Left hindlimb (tissue), 1 donor: ENCODE data around the gene EYS.
A peak's percentile ranks its signal among the peaks of the same experiment; 100 is the strongest.
"Not testable (repeated sequence)": the region's sequence is repeated elsewhere in the genome, so short reads cannot be mapped to it uniquely, and the experiment has no call there.

Experiments
- DNase-seq: peaks from one replicate; pipeline ENCODE4 v3.0.0-alpha.2; 2018

The EYS gene

DNA sequence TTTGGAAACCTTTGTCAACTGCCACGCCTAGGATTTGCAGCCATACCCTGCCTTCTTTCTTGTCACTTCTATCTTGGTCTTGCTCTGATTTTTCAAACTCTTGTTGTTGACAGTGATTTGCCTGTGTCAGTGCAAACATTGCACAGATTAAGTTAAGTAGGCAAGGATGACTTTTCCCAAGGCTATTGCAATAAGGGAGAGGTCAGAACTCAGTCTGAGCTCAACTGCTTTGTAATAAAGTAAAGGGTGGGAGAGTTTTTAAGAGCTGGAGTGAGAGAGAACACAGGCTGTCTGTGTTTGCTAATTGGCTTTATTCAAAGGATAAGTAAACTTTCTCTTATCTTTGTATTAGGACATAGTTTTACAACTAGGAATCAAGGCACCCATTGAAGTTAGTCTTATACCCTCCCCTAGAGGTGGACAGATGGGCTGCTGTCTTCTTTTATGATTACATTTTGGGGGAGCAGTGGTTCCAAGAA is 1622.8 kb downstream of the EYS start:
- DNase-seq: no peak

DNA sequence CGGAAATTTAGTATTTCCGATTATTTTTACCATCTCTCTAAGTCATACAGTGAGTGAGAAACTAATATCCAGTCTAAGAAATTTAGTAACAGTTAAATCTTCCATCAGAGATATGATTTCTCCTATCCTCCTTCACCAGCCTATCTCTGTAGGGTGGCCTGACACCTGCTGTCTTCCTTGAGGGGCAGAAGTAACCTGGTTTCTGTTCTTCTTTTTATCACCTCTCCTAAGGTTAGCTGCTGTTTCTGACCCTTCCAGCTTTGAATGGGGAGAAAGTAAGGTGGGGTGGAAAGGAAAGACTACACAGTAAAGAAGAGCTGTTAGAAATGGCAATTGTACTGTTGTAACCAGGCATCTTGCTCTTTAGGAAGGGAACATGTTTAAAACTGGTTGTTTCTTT is 1623.8 kb downstream of the EYS start:
- no peak for DNase-seq

DNA sequence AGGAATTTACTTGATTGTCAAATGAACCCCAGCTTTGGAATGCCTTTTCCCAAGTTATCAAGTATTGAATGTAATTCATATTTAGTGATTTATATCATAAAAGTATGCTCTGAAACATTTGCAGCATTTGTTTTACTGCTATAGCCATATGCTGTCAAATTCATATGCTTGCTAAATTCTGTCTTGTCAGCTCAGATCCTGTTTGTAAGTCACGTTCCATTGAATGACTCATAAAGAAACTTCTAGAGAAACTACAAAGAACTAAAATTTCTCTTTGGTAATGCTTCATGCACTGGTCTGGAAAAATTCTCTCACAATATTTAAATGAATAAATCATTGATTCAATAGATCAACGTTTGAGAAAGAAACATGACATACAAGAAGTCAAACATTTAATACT is 1625.6 kb downstream of the EYS start:
- DNase-seq: no peak

DNA sequence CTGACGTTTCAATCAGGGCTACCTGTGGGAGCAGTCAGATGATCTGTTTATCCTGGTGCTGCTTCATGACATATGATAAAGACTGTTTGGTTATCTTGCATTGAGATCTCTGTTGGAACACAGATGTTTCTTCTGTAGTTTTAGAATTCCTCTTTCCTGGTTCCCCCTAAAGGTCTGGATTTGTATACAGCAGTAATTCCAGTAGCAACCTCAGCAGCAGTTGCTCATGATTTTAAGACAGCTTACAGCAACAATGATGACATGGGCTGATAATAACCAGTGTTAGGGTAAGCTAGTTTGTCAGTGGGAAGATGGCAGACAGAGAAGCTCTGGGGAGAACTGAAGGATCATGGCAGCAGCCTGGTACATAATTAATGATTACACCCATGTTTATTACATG is 1632.0 kb downstream of the EYS start:
- no peak for DNase-seq

DNA sequence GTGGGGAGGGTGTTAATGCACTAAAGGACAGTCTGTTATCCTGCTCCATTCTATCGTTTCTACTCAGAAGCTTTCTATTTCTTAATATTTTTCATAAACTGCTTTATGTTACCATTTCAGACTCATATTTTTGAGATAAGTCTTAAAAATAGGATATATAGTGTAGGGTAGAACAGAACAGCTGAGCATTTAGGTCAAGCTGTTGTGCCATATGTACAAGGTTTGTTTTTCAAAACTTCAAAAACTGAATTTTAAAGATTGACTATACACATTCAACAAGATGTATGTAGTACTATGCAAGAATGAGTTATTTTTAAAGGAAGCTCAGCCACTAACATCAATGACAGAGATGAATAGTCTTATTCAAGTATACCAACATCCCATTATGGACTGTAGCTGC is 1634.3 kb downstream of the EYS start:
- DNase-seq: no peak

DNA sequence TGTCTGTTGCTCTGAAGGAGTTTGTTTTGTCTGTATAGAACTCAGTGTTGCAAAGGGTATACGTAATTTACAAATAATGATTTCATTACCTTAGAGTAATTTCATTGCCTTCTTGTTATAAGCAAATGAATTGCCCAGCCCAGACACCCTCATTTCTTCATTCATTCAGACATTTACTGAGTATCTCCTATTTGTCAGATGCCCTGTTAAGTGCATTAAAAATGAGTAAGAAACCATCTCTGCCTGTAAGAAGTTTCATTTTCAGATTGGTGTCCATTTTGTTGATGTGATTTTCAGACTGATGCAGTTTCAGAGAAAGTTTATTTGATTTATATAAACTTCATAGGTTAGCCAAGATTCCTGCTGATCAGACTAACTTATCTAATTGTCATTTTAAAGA is 1642.1 kb downstream of the EYS start:
- no peak for DNase-seq

DNA sequence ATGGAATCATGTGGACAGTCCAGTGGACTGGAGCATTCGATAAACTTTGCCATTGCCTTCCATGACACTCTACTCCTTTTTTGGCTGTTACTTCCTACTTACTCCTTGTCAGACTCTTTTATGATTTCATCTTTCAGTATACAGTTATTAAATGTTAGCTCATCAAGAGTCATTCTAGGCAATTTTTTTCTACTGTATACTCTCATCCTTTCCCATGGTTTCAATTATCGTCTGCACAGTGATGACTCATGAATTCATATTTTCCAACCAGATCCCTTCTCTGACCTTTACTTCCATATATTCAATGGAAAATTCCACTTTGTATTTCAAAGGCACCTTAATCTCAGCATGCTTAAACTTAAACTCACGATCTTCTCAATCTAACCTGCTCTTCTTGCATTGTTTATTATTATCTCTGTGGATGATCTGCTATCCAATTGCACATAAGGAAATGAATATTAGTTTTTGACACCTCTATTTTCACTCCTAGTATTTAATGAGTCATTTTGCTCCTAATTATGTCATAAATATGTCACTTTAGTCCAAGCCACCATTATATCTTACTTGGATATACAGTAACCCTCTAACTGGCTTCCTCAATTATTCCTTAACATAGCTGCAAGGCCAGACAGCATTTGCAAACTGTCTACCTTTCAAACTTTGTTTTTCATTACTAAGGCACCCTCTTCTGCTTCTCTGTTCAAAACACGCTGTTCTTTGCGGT is 1643.9 kb downstream of the EYS start:
- DNase-seq: no peak

DNA sequence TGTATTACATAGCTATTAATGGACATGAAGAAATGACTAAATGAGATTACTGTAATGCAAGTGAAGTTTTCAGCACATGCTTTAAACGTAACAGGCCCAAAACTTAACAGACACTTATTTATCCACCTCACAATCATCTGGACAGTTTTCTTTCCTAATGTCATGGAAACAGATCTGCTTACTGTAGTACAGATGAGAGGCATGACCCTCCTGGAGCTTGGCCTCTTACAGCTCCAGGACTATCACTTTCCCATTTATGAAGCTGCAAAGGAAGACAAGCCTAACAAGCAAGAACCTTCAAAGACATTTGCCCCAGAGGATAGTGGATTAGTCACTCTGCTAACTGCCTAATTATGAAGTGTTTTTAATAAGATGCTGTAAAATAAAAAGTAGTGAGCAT is 1652.2 kb downstream of the EYS start:
- DNase-seq: no peak

DNA sequence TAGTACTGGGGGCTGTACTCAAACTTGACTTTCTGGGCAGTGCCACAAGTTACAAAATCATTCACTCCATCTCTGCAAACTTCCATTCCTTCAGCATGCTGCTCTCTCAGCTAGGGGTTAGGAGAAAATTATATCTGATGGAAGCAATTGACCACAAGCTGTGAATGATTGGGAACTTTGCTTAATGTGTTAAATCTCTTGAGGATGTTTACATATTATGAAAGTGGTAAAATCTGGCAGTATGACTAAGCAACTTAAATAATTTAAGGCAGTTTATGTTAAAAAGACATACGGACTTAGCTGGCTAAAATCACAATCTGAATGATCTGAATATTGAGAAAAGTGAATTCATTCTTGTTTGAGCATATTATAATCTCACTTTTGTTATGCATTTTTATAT is 1656.4 kb downstream of the EYS start:
- DNase-seq: no peak

DNA sequence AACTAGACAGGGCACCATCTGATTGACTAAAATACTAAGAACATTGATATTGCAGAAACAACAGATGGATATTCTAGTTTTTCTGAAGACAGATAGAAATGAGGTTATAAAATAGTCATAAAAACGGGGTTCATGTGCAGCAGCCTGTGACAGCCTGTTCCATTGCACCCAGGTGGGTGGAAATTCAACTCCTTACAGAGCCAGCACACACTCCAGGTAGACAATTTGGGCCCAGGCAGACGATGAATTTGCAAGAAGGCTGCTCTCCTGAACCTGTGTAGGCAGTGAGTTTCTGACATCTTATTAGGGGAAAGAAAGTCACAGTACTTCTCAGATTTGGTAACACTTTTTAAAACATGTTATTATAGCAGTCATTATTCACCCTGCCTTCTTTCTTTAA is 1657.3 kb downstream of the EYS start:
- DNase-seq: no peak

DNA sequence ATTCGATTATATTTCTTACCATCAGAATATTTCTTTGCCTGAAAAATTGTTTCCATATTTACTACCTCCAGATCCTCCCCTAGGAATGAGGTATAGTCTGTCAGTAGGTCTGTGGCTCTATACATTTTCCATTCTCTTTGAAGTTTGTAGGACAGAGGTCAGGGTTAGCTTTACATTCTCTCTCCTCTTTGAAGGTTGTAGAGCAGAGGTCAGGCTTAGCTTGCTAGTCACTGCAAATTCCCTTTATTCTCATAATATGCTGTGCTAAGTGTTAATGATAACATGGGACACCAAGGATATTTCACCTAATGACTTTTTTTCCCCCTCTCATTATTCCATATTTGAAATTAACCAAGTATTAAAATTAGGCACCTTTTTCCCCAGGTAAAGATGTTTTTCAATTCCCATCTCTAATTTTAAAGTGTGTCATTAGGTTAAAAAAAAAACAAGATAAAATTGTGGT is 1660.2 kb downstream of the EYS start:
- DNase-seq: no peak

DNA sequence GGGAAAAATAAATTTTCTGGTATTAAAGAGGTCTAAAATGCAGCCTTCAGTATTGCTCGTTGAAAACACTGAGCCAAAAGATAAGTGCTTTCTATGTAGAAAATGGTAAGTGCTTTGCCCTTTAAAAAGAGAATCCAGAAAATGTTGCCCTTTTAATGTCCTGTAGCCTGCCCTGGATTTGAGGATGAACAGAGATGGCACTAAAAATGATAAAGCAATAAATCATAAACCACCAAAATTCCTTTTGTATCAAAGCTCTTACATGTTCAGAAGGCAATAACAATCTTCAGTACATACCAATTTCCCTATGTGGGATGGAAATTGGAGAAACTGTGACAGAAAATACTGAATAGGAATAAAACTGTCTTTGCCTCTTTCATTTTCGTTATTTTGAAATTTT is 1665.7 kb downstream of the EYS start:
- no peak for DNase-seq

DNA sequence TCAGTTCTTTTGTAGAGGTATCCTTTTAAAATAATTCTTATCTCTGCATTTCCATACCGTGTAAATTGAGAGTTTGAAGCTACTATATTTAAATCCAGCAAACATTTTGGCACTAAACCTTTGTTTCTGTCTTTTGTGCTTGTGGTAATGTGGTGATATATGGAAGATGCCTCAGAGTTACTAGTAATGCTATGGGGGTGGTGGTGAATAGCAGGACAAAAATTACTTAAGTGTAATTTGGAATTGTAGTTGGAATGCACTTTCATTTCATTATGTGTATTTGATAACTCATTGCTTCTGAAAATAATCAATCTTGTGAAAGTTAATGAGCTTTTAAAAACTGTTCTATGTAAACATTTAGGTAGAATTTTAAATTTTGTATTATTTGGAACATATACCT is 1666.9 kb downstream of the EYS start:
- no peak for DNase-seq

DNA sequence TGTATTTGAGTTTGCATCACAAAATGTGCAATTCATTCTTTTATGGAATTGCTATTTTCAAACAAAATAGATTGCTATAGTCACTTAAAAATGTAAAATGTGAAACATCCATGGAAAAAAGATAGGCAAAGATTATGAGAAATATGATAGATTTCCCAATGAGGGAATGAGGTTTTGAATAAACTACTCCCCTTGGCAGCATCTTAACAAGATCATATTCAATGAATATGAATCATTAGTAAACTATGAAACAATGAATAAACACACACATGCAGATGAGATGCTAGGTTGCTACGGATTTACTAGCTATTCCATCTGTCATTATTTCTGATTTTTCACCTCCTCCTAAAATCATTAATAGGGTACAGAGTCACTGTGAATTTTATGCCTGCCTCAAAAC is 1669.6 kb downstream of the EYS start:
- no peak for DNase-seq

DNA sequence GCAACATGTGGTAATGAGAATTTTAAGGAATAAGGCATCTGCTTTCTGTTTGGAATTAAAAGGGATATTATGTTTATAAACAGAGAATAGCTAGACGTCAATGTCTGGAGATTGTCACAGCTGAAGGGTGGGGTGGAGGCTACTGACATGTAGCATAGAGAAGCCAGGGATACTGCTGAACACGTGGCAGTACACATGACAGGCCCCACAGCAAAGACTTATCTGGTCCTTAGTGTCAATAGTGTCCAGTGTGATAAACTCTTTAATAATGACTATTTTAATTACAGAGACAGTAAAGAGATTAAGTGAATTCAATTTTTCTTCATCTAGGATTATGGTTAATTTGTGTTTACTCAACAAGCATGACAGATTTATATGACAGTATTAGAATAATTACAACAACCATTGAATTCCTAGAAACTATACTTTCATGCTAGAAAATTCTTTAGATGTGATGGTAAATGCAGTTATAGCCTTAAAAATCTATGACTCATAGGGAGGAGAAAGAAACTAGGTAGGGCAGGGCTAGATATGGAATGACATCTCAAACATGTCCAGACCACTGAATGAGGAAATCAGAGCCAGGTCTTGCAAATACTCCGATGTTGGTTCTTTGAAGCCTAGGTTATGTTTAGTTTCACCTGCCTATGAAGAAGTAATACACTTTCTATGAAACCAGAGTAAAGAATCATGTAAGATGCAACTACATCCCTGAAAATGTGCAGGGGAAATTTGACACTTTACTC is 1671.9 kb downstream of the EYS start:
- no peak for DNase-seq

DNA sequence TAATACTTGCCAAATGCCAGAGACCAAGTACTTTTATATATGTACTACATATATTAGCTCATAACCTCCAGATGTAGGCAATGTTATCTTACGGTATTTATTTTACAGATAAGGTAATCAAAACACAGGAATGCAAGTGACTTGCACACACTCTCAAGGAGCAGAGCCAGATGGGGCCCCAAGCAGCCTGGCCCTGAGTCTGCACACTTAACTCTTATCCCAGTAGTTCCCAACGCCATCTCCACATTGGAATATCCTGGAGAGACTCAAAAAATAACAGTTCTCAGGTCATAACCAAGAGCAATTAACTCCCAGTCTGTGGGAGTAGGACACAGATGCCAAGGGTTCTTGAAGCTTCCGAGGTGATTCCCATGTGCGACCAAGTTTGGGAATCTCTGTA is 1672.7 kb downstream of the EYS start:
- no peak for DNase-seq

DNA sequence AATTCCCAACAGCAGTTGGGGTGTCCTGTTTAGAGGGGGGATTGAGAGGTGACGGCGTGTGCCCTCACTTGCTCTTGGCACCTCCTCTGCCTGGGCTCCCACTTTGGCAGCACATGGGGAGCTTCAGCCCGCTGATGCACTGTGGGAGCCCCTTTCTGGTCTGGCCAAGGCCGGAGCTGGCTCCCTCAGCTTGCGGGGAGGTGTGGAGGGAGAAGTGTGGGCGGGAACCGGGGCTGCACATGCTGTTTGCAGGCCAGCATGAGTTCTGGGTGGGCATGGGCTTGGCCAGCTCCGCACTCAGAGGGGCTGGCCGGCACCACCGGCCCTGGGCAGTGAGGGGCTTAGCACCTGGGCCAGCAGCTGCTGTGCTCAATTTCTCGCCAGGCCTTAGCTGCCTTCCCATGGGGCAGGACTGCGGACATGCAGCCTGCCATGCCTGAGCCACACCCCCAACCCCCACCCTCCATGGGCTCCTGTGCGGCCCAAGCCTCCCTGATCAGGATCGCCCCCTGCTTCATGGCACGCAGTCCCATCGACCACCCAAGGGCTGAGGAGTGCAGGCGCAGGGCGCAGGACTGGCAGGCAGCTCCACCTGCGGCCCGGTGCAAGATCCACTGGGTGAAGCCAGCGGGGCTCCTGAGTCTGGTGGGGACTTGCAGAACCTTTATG is 1675.9 kb downstream of the EYS start:
- DNase-seq: not testable (repeated sequence)

DNA sequence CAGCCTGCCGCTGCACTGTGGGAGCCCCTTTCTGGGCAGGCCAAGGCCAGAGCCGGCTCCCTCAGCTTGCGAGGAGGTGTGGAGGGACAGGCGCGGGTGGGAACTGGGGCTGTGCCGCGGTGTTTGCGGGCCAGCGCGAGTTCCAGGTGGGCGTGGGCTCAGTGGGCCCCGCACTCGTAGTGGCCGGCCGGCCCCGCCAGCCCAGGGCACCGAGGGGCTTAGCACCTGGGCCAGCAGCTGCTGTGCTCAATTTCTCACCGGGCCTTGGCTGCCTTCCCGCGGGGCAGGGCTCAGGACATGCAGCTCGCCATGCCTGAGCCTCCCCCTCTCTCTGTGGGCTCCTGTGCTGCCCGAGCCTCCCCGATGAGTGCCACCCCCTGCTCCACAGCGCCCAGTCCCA is 1683.3 kb downstream of the EYS start:
- DNase-seq: no peak

DNA sequence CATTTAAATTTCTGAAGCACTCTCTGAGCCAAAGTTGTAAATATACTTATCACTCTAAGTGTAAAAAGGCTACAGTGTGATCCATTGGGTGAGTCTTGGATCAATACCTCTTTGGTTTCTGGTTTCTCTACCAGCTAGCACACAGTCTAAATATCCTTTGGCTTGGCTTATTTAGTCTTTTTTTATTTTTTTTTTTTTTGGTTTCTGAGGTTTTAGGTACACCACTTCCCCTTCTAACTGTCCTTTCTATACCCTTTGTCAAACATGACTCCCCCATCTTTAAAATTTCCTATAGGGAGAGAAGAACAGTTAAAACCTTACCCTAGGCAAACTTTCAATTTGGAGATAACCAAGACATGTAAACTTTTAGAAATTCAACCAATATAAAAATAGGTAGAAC is 1692.4 kb downstream of the EYS start:
- DNase-seq: no peak

DNA sequence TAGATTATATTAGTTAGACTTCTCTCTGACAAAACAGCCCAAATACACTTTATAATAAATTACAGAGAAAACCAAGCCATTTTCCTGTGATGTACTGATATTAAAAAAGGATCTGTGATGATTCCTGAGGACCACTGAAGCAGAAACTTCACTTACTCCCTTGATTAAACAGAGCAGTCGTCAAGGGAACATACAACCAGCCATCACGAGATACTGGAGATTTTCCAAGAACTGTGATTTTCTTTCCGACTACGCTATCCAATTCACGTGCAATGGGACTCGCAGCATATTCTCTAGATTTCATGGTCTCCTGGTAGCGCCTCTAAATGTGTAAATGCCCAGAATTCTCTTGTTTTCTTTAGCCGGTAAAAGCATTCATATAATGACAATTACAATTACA is 1694.0 kb downstream of the EYS start:
- no peak for DNase-seq

DNA sequence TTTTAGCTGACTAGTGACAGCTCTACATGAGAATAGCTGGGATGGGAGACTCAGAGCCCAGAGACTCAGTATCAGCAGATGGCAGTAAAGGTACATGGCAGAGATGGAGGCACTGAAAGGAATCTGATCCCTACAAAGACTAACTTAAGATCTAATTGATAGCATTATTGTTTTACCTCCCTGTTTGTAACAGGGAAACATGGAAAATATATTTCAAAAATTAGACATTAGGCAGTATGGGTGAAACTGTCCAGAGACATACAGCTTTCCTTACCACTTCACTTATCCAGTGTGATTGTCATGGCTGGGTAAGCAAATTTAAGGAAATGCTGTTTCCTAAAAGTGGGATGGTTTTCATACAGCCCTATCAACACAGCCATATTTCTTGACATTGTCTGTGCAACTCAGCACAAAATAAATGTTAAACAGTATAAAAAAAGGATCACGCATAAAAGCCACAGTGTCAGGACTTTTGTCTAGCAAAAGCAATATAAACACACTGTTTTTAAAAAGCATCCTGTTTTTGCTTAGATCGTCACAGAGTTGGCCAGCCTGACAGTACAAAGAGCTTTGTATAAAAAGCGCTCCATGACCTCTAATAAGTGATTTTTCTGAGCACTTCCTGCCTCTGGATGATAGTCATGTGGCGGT is 1694.5 kb downstream of the EYS start:
- DNase-seq: peak; percentile 46

DNA sequence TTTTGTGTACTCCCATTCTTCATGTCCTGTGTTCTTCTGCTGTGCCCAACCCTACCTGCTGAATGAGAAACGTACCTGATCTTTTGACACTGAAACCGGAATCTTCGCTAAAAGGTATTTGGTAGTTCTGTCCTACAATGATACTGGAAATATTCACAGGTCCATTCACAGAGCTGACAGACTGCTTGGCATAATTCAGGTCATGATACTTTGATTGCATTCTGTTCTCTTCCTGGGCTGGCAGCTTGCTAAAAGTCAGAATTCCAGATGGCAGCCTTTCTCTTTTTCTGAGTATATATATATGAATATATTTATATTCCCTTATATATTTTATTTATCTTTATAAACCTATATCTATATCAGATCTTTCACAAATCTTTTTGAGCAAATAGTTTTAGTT is 1696.4 kb downstream of the EYS start:
- DNase-seq: no peak

DNA sequence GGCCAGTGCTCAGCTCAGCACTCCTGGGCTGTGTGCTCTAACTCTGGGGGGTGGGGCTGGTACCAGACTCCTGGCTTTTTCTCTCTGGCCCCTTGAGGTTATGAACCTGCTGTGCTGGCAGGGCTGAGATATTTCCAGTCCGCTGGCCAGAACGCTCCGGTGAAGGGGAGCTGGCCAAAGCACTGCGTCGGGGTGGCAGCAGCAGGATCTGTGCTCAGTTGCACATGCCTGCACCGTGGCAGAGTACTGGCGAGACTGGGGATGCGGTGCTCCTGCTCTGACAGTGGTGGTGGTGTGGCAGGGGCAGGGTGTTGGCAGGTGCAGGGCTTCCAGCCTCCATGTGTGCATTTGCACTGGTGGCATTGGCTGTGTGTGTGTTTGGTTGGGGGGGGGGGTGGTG is 1697.0 kb downstream of the EYS start:
- DNase-seq: no peak

DNA sequence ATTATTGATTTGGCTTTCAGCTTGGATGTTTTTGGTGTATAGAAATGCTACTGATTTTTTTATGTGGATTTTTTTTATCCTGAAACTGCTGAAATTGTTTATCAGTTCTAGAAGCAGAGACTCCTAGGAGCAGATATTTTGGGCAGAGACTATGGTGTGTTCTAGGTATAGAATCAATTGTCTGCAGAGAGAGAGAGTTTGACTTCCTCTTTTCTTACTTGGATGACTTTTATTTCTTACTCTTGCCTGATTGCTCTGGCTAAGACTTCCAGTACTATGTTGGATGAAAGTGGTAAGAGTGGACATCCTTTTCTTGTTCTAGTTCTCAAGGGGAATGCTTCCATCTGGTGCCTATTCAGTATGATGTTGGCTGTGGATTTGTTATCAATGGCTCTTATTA is 1700.8 kb downstream of the EYS start:
- DNase-seq: no peak
